GM20000 (cell line): ENCODE data around the gene MINDY4.

Source experiments
- DNase-seq: peaks from one replicate; pipeline ENCODE4 v3.0.0; 2012; ENCODE audit warnings: low spot score
- CTCF ChIP-seq: IDR thresholded peaks from 2 replicates; pipeline ENCODE4 v1.5.1; 2012; ENCODE audit warnings: mild to moderate bottlenecking, control low read depth; ENCODE audit errors: extremely low read depth, missing control alignments

The MINDY4 gene

GRCh38 chr7:30859940-30860496 lies 88.8 kb downstream of the MINDY4 start:
- no peak for DNase-seq
- no peak for TF ChIP-seq CTCF

GRCh38 chr7:30861612-30862011 lies 90.4 kb downstream of the MINDY4 start:
- DNase-seq, result no peak
- no peak for TF ChIP-seq CTCF

- no peak for TF ChIP-seq CTCF
- DNase-seq, result no peak
Observed at GRCh38 chr7:30862995-30863705, 91.9 kb downstream of the MINDY4 start.

- TF ChIP-seq CTCF, result no peak
- DNase-seq, result no peak
Observed at GRCh38 chr7:30863706-30864035, 92.5 kb downstream of the MINDY4 start.

GRCh38 chr7:30864101-30864500 lies 92.9 kb downstream of the MINDY4 start:
- TF ChIP-seq CTCF, result no peak
- DNase-seq, result no peak

- no peak for DNase-seq
- no peak for TF ChIP-seq CTCF
Observed at GRCh38 chr7:30865076-30865475, 93.9 kb downstream of the MINDY4 start.

GRCh38 chr7:30865821-30866220 lies 94.6 kb downstream of the MINDY4 start:
- no peak for DNase-seq
- no peak for TF ChIP-seq CTCF
